Endothelial cell of umbilical vein (primary cell): ENCODE measurements around the gene MFN2. TPM values are rescaled to one million over a fixed set of nuclear protein-coding genes. Genes with fewer than 3 reads are reported as not detected.

Experiments
- BruUV-seq: library from RNA; stranded (reverse); fragments of 400-500 nt; replicated peaks from 2 replicates; lab custom pipeline; 2021; lab: Mats Ljungman, UMichigan
- CTCF ChIA-PET: fragments of 300-600, 350-600 bp; sonication (Branson Sonifier 250); formaldehyde crosslinking; loops from one replicate; lab custom pipeline; 2021; ENCODE audit warnings: antibody characterized with exemption, inconsistent platforms; lab: Charles Lee
- POLR2A ChIA-PET: fragments of 300-600, 350-600 bp; sonication (Branson Sonifier 250); formaldehyde crosslinking; loops from one replicate; lab custom pipeline; 2021; ENCODE audit warnings: antibody characterized with exemption, inconsistent platforms; lab: Charles Lee
- DNase-seq: peaks from one replicate; pipeline ENCODE4 v3.0.0-alpha.2; 2011; ENCODE audit warnings: low read depth, low spot score
- FAIRE-seq: peaks from 2 replicates; lab custom pipeline; 2011; peaks lifted over from hg19 to GRCh38; lab: Jason Lieb, UNC
- H2AFZ ChIP-seq: 2 replicates; pipeline ENCODE4 v1.6.0; 2012; ENCODE audit warnings: low read depth, low read length, control low read depth, inconsistent platforms
- H3K27ac ChIP-seq: 2 replicates; pipeline ENCODE4 v1.5.1; 2011; ENCODE audit warnings: low read depth, mild to moderate bottlenecking, control low read depth, low read length, moderate library complexity; ENCODE audit not compliant: insufficient read depth
- H3K27me3 ChIP-seq, 2 experiments: 2 replicates each; pipeline versions ENCODE4 v1.6.0 to v1.6.1; 2011; ENCODE audit warnings: low read length in 2 of 2, mixed read lengths in 1 of 2; ENCODE audit not compliant: control insufficient read depth in 2 of 2, insufficient read depth in 2 of 2
- H3K36me3 ChIP-seq, 2 experiments: 2 replicates in 1 of 2; 3 replicates in 1 of 2; pipeline ENCODE4 v1.5.1; 2011; ENCODE audit warnings: low read length in 2 of 2, mild to moderate bottlenecking in 1 of 2, moderate library complexity in 1 of 2; ENCODE audit not compliant: control insufficient read depth in 2 of 2, insufficient read depth in 2 of 2; ENCODE audit errors: extremely low read depth in 1 of 2
- H3K4me1 ChIP-seq: 3 replicates; pipeline ENCODE4 v1.5.1; 2011; ENCODE audit warnings: mild to moderate bottlenecking, low read length; ENCODE audit not compliant: control insufficient read depth, insufficient read depth; ENCODE audit errors: extremely low read depth
- H3K4me2 ChIP-seq: 2 replicates; pipeline ENCODE4 v1.6.1; 2011; ENCODE audit warnings: low read length, control low read depth, mixed read lengths; ENCODE audit not compliant: insufficient read depth
- H3K4me3 ChIP-seq, 3 experiments: fragments of 200-600 bp in 1 of 3; sonication (generic), shearing (Covaris generic) in 1 of 3; replicated peaks in 1 of 3; 2 replicates each; pipeline ENCODE4 v1.5.1; 2011 to 2016; ENCODE audit warnings: control low read depth in 3 of 3, low read length in 3 of 3, mild to moderate bottlenecking in 2 of 3, inconsistent platforms in 1 of 3, low read depth in 1 of 3, moderate library complexity in 1 of 3; ENCODE audit not compliant: insufficient read depth in 1 of 3
- H3K79me2 ChIP-seq: 2 replicates; pipeline ENCODE4 v1.6.0; 2012; ENCODE audit warnings: low read length, inconsistent platforms; ENCODE audit not compliant: control insufficient read depth, insufficient read depth
- H3K9ac ChIP-seq: replicated peaks from 2 replicates; pipeline ENCODE3; 2011; ENCODE audit warnings: low read length, control low read depth; ENCODE audit not compliant: insufficient read depth; ENCODE audit errors: extremely low read depth
- H3K9me1 ChIP-seq: replicated peaks from 3 replicates; pipeline ENCODE4 v1.6.0; 2011; ENCODE audit warnings: mild to moderate bottlenecking, low read length; ENCODE audit not compliant: control insufficient read depth, insufficient read depth; ENCODE audit errors: extremely low read depth
- H3K9me3 ChIP-seq: replicated peaks from 2 replicates; pipeline ENCODE4 v1.5.1; 2012; ENCODE audit warnings: low read length, inconsistent platforms; ENCODE audit not compliant: control insufficient read depth, insufficient read depth
- H4K20me1 ChIP-seq: replicated peaks from 2 replicates; pipeline ENCODE3; 2011; ENCODE audit warnings: mild to moderate bottlenecking, low read length; ENCODE audit not compliant: control insufficient read depth, insufficient read depth; ENCODE audit errors: extremely low read depth
- EZH2 ChIP-seq: IDR thresholded peaks from 2 replicates; pipeline ENCODE4 v1.6.1; 2012; ENCODE audit warnings: borderline replicate concordance, low read depth, mild to moderate bottlenecking, moderate library complexity, low read length, inconsistent platforms; ENCODE audit not compliant: severe bottlenecking
- FOS ChIP-seq: IDR thresholded peaks from 2 replicates; pipeline ENCODE4 v1.6.1; 2011; ENCODE audit warnings: mild to moderate bottlenecking, low read length, moderate library complexity, borderline replicate concordance; ENCODE audit not compliant: insufficient read depth
- GATA2 ChIP-seq: IDR thresholded peaks from 2 replicates; pipeline ENCODE4 v1.7.0; 2011; ENCODE audit warnings: low read depth, mild to moderate bottlenecking, moderate library complexity, mixed read lengths, low read length; ENCODE audit not compliant: insufficient read length, insufficient read depth
- JUN ChIP-seq: IDR thresholded peaks from 2 replicates; pipeline ENCODE4 v1.6.1; 2011; ENCODE audit warnings: borderline replicate concordance, low read depth; ENCODE audit not compliant: insufficient read length, insufficient read depth
- MYC ChIP-seq: IDR thresholded peaks from one replicate; pipeline ENCODE4 v1.6.1; 2011; ENCODE audit warnings: mild to moderate bottlenecking, low read depth, low read length
- POLR2A ChIP-seq: IDR thresholded peaks from 2 replicates; pipeline ENCODE4 v1.6.1; 2012; ENCODE audit warnings: low read depth, mild to moderate bottlenecking, control low read depth, low read length
- POLR2AphosphoS5 ChIP-seq: IDR thresholded peaks from 2 replicates; pipeline ENCODE4 v1.6.1; 2012; ENCODE audit warnings: low read depth, mild to moderate bottlenecking, control low read depth, low read length, moderate library complexity; ENCODE audit not compliant: insufficient read depth
- dilution Hi-C: fragments of 300-500 bp; cut with MboI; formaldehyde crosslinking; loops from one replicate; pipeline ENCODE4 v1.15.0; 2019; ENCODE audit warnings: low sequenced_read_pairs; ENCODE audit not compliant: extremely low pct_ligation_motif_present
- intact Hi-C: fragments of 100-400 bp; cut with micrococcal nuclease; formaldehyde crosslinking; loops from one replicate; pipeline ENCODE4 v1.10.0; 2022
- polyA plus RNA-seq, 4 experiments: library from polyadenylated mRNA; depleted of rRNA in 3 of 4; stranded (reverse) in 3 of 4; unstranded in 1 of 4; fragments of >200 nt; gene quantifications; 2 replicates each; pipeline versions ENCODE4 v1.2.1 to v1.2.3, GENCODE V29; 2011 to 2012; ENCODE audit warnings: missing spikeins in 1 of 4
- total RNA-seq: library from RNA; stranded (reverse); gene quantifications from 2 replicates; pipeline ENCODE4 v1.2.3, GENCODE V29; 2021
- TF ChIP-seq, protein P1 (sequence below): IDR thresholded peaks from 2 replicates; pipeline ENCODE4 v1.6.1; 2011; ENCODE audit not compliant: insufficient read depth, insufficient read length
- TF ChIP-seq, protein P2 (sequence below), 2 donors: IDR thresholded peaks; 1 replicate in 1 of 2; 2 replicates in 1 of 2; pipeline ENCODE4 v1.5.1; 2011; ENCODE audit warnings: low read length in 2 of 2, mild to moderate bottlenecking in 2 of 2, moderate library complexity in 2 of 2, control low read depth in 1 of 2, inconsistent platforms in 1 of 2, low read depth in 1 of 2; ENCODE audit not compliant: insufficient read depth in 1 of 2; ENCODE audit errors: extremely low read depth in 1 of 2

The MFN2 gene
- total and polyA plus RNA-seq, 2 donors (not counting 3 experiments of a cell fraction or from before 2014, with no cell fraction given), result 51.4 to 82.4 TPM

DNA sequence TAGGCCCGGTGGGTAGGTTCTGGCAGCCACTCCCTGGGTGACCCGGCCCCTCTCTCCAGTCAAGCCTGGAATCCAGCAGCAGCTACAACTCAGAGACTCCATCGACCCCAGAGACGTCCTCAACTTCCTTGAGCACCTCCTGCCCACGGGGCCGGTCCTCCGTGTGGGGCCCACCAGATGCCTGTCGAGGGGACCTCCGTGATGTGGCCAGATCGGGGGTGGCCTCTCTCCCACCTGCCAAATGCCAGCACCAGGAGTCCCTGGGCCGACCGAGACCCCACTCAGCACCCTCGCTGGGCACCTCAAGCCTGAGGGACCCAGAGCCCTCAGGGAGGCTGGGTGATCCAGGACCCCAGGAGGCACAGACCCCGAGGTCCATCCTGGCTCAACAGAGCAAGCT, 41.8 kb downstream of the MFN2 start:
- Histone ChIP-seq H3K9me1 (no peaks in the 10 kb centered on the region), H3K79me2 (peaks cover 10% of the 10 kb centered on the region), H3K27ac (no peak overlapping the region), H3K36me3 (peaks cover 2 to 18% of the 10 kb centered on the region in 2 experiments), H3K9me3 (no peaks in the 10 kb centered on the region), H3K9ac (no peak overlapping the region), H4K20me1 (no peaks in the 10 kb centered on the region), H3K4me2 (no peak overlapping the region), H3K27me3 (no peaks in the 10 kb centered on the region), H2AFZ (no peak overlapping the region), H3K4me1 (no peaks in the 10 kb centered on the region), H3K4me3 (no peak overlapping the region)
- intact Hi-C loops, result no loop called here
- DNase-seq (no peak), FAIRE-seq (no peak)
- TF ChIP-seq POLR2AphosphoS5, result no peak
- no peak for TF ChIP-seq FOS
- TF ChIP-seq POLR2A, result no peak
- TF ChIP-seq JUN, result no peak
- TF ChIP-seq, protein P1, sequence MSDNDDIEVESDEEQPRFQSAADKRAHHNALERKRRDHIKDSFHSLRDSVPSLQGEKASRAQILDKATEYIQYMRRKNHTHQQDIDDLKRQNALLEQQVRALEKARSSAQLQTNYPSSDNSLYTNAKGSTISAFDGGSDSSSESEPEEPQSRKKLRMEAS, result no peak
- TF ChIP-seq EZH2, result no peak
- TF ChIP-seq GATA2, result no peak
- TF ChIP-seq, protein P2, sequence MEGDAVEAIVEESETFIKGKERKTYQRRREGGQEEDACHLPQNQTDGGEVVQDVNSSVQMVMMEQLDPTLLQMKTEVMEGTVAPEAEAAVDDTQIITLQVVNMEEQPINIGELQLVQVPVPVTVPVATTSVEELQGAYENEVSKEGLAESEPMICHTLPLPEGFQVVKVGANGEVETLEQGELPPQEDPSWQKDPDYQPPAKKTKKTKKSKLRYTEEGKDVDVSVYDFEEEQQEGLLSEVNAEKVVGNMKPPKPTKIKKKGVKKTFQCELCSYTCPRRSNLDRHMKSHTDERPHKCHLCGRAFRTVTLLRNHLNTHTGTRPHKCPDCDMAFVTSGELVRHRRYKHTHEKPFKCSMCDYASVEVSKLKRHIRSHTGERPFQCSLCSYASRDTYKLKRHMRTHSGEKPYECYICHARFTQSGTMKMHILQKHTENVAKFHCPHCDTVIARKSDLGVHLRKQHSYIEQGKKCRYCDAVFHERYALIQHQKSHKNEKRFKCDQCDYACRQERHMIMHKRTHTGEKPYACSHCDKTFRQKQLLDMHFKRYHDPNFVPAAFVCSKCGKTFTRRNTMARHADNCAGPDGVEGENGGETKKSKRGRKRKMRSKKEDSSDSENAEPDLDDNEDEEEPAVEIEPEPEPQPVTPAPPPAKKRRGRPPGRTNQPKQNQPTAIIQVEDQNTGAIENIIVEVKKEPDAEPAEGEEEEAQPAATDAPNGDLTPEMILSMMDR (IDR thresholded peaks at IDR 0.05; ENCODE audit: extremely low read depth in 1 of 2, insufficient read depth in 1 of 2, low read depth in 1 of 2, low read length in 2 of 2), result no peak
- TF ChIP-seq MYC, result no peak
- ChIA-PET POLR2A (no interaction called here), CTCF (no interaction called here)
- dilution Hi-C loops, result no loop called here
- BruUV-seq, result no TSS peak
